Smooth muscle cell of the umbilical artery (primary cell): Measurements from ENCODE around the gene CPT1B. TPM values are rescaled to one million over a fixed set of nuclear protein-coding genes. Genes with fewer than 3 reads are reported as not detected.

ENCODE experiments used
- total RNA-seq: library from RNA; depleted of rRNA; stranded (reverse); fragments of >200 nt; gene quantifications from 2 replicates; pipeline ENCODE4 v1.2.3, GENCODE V29; 2014

CPT1B gene
- total RNA-seq = 1.6 and 2.7 TPM in 2 replicates

DNA sequence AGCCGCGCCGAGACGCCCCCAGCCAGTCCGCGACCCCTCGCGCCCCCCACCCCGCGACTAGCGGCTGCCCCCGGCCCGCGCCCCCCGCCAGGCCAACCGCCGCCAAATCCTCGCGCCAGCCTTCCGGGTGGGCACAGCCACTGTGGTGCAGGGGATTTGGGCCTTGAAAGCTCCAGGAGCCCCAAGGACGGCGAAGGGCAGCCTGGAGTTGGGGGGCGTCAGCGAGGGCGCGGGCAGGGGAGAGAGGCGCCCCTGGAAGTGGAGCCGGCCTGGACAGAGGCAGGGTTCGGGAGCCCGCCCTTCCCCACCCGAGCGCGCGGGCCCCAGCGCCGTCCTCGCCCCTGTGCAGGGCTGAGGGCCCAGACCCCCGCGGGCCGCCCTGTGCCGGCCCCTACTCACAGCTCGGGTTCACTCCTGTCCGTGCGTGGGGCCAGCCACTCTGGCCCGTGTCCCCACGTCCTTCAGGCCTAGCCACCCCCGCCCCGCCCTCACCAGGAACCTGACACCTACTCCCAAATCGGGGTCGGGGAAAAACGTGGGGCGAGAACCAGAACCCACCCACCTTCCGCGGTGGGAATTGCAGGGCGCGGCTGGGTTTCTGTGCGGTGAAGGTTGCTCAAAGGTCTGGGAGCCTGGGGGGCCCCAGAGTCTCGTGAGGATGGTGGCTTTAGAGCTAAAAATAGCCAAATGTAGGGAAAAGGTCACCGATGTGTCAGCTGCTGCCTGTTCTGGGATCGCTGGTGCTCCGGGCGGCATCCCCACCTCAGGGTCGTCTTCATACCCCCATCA lies at the start of gene CPT1B:
TSS of gene CPT1B (minus strand) at position 441 of the 789 bp plus-strand sequence. CDS start 512 bp downstream, outside the sequence.

DNA sequence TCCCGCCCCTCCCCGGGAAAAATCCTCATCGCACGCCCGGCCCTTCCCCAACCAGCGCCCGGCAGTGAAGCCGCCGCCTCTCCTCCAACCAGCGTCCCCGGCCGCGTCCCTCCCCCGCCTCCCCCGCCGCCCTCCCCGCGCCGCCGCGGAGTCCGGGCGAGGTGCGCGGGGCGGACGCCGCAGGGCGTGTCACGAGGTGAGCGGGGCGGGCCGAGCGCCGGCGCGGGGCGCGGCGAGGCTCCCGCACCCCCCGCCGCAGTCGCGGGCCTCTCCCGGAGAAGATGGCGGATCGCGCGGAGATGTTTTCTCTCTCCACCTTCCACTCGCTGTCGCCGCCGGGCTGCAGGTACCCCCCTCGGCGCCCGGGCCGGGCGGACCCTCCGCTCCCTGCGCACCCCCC lies 22.3 kb upstream of the CPT1B start, which contains the start of gene MAPK8IP2:
TSS of gene MAPK8IP2 (plus strand) at position 256 of the 400 bp plus-strand sequence. CDS start at position 282, 26 bp downstream.

DNA sequence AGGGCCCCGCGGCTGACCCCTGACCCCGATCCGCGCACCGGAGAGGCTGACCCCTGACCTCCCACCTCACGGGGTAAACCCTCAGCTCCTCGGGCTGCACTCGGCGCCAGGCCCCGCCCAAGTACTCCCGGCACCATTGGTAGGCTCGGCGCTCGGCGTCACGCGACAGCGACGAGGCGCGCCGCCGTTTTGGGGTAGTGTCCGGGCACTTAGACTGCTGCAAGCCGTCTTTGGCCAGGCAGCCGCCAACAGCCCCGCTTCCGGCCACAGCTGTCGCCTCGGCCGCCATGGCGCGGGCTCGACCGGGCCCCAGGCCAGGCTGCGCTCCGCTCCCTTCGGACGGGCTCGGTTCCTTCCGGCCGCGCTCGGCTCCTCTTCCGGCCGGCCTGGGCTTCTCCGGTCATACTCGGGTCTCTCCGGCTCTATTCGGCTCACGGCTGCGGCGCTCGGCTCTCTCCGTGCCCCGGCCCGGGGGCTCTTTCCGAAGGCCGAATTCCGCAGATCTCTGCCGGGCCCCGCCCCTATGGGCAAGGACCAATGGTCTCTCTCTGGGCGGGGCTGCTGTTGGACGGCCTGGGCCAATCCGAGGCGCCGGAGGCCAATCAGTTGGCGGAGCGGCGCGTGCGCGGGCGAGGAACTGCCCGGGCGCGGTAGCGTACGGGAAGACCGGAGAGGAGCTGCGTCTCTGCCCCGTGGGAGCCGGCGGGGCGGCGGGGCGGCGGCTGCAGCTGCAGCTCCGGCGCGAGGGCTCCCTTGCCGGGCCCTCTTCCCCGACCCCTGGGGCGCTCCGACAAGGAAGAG lies 4.5 kb upstream of the CPT1B start, which contains the start of gene CHKB:
TSS of gene CHKB (minus strand) at position 357 of the 801 bp plus-strand sequence. CDS start at position 289, 68 bp downstream.

DNA sequence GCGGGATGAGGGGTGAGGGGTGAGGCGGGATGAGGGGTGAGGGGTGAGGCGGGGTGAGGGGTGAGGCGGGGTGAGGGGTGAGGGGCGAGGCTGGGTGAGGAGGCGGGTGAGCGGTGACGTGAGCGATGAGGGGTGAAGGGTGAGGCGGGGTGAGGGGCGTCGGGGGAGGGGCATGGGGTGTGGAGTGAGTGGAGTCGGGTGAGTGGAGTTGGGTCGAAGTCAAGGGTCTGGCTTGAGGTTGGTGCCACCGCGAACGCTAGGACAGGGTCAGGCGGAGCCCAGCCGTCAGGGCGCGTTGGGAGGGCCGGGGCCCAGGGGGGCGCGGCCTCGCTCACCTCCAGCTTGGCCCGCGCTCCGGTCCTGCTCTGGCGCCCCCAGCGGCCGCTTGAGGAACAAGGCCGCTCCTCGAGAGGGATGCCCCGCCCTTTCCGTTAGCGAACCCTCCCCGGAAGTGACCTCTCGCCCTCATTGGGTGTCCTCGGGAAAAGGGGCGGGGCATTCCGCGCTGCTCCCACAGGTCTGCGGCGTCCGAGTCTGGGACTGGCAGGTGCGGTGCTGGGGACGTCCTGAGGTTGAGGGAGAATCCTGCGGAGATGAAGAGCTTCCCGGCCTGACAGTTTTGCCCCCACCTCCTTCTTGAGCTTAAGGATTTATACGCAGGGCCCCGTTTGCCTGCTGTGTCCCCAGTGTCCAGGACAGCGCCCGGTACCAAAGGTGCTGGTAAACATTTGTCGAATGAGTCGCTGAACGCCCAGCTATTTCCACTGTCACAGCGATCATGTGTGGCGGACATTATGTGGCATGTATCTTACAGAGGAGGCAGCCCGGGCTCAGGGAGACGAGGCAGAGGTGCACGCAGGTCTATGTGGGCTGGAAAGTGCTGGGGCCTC lies 15.5 kb downstream of the CPT1B start, which contains the start of gene SYCE3:
TSS of gene SYCE3 (minus strand) at position 397 of the 890 bp plus-strand sequence. CDS start 6,514 bp downstream, outside the sequence.

DNA sequence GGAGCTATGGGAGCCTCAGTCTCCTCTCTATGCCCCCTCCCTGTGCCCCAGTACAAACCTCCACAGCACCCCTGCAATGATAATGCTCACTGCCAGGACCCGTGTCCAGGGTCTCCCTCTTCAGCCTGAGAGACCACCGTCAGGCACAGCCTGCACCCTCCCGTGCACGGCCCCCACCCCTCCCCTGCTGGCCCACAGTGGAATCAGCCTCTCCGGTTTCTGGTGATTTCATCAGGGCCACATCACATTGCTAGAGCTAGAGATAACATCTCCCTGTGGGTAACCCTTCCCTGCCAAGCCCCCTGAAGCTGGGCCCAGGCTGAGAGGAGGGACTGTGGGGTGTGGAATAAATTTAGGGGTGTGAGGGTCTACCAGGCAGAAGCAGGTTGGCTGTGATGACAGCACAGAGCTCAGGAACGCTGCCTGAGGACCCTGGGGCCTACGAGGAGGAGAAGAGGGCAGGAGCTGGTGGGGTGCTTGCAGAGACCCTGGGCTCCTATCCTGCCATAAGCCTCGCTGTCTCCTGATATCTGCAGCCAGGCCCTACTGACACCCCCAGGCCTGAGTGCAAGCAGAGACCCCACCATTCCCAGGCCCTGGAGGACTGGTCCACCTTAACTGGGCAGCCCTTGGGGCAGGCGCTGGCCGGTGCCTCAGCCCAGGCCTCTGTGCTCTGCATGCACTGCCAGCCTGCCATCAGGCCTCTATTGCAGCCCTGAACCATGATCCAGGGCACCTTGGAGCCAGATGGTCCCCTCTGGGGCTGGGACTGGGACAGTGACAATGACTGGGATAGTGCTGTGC lies 32.5 kb downstream of the CPT1B start, which contains the start of gene KLHDC7B:
TSS of gene KLHDC7B (plus strand) at position 378 of the 804 bp plus-strand sequence. CDS start at position 723, 345 bp downstream.

DNA sequence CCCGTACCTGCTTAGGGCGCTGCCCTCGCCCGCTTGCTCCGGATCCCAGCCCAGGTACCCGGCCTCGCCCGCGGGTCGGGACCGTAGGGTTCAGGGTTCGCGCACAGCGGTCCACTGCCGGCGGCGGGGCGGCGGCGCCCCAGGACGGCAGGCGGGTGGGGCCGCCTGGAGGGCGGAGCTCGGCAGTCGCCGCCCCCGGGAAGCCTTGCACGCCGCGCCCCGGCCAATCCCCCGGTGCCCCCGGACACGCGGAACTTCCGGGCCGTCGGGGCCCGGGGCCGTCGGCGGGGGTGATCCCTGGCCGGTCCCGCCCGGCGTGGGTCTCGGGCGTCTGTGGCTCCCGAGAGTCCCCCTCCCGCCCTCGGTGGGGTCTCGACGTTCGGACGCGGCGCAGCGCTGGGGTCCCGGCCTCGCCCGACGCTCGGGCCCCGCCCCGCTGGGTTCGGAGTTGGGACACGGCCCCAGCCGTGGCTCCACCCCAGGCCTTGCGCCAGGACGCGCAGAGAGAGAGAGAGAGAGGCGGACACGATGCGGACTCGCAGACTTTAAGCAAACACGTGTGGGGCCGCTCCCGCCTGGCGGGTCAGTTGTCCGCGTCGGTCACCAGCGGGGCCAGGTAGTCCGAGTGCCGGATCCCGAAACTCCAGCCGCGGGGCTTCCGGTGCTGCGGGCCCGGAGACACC lies 48.2 kb downstream of the CPT1B start, which contains the start of gene TYMP:
TSS of gene TYMP (minus strand) at position 116 of the 683 bp plus-strand sequence. CDS start 303 bp downstream, outside the sequence.

DNA sequence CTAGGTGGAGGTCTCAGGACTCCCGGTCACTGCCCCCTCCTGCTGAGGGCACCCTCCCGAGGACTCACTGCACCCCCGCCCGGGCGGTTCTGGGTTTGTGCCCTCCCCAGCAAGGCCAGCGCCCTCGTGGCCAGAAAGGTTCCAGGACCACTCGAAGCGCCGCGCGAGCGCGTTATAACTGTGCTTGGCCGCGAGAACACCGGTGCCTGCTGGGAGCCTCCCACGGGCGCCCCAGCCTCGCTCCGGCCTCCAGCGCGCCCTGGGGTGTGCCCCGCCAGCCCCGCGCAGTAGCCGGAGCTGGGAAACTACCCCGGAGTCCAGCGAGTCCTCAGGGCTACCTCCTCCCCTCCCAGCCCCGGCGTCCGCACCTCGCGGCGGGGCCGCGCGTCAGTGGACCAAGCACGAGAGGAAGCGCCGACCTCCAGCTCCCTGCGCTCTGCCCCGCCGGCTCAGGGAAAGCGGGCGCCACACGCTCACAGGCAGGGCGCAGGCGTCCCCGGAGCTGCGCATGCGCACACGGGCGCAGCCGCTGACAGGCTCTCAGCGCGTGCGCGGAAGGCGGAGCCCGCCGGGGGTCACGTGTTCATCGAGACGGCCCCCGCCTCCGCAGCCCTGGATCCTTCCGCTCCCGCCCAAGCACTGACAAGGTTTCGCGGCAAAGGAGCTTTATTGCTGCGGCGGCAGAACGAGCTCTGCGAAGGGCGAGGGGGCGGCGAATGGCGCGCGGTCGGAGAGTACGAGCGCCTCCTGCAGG lies 52.9 kb downstream of the CPT1B start, which contains the start of gene SCO2:
TSS of gene SCO2 (minus strand) at position 495 of the 754 bp plus-strand sequence. CDS start 1,187 bp downstream, outside the sequence.

Other genes with a start within 250 kb of the CPT1B start
- gene PPP6R2, start 235.1 kb downstream of the CPT1B start, total RNA-seq = 60.3 and 68.0 TPM in 2 replicates
- gene SBF1, start 103.4 kb downstream of the CPT1B start, total RNA-seq = 73.9 and 121 TPM in 2 replicates
- gene ADM2, start 96.9 kb downstream of the CPT1B start, total RNA-seq = 6.5 and 7.6 TPM in 2 replicates
- gene MIOX, start 91.6 kb downstream of the CPT1B start, total RNA-seq = not detected in 2 replicates
- 48.1 and 71.6 TPM in 2 replicates for gene LMF2, start 70.7 kb downstream of the CPT1B start, total RNA-seq
- gene NCAPH2, start 70.2 kb downstream of the CPT1B start, total RNA-seq = 18.4 and 22.1 TPM in 2 replicates
- 3.0 and 3.9 TPM in 2 replicates for gene SCO2, start 52.8 kb downstream of the CPT1B start, total RNA-seq
- 17.9 and 89.7 TPM in 2 replicates for gene TYMP, start 48.4 kb downstream of the CPT1B start, total RNA-seq
- gene KLHDC7B, start 32.5 kb downstream of the CPT1B start, total RNA-seq = 1.1 and 24.1 TPM in 2 replicates
- gene SYCE3, start 15.5 kb downstream of the CPT1B start, total RNA-seq = not detected in 2 replicates
- gene CHKB, start 4.4 kb upstream of the CPT1B start, total RNA-seq = 13.2 and 26.1 TPM in 2 replicates
- gene MAPK8IP2, start 22.4 kb upstream of the CPT1B start, total RNA-seq = under 0.01 and 0.18 TPM in 2 replicates
- gene ARSA, start 49.7 kb upstream of the CPT1B start, total RNA-seq = 34.4 and 41.3 TPM in 2 replicates
- 0.59 and 1.0 TPM in 2 replicates for gene SHANK3, start 94.4 kb upstream of the CPT1B start, total RNA-seq
- not detected in 2 replicates for gene ACR, start 159.8 kb upstream of the CPT1B start, total RNA-seq
- gene RABL2B, start 205.2 kb upstream of the CPT1B start, total RNA-seq = 11.3 and 12.2 TPM in 2 replicates